ENCODE results near the gene MAPK1.

DNA sequence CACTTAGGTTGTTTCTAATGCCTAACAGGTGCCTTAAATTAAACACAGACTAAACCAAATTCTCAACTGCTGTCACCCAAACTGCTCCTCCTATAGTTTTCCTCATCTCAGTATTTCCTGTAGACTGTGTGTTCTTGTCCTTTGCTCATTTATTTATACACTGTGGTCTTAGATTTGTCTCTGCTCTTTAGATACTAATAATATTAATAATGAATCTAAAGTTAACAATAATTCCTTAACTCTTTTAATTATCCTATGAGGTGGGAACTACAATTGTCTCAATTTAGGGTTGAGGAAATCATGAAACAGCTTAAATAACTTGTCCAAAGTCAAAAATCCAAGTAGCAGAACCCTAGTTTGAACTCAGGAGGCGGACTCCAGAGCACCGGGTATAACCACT lies 88.0 kb downstream of the MAPK1 start:
- TF ChIP-seq GATA3 (IDR thresholded peaks at IDR 0.05; ENCODE audit: low read depth, low read length) = no peak
- no peak for TF ChIP-seq GATA2 (IDR thresholded peaks at IDR 0.05; ENCODE audit: low read depth, low read length)

Measured in SH-SY5Y (cell line).